Prostate gland (tissue), 2 donors: ENCODE results near the gene F12. TPM values are rescaled to one million over a fixed set of nuclear protein-coding genes. Genes with fewer than 3 reads are reported as not detected.

Experiments
- DNase-seq: peaks from one replicate; pipeline ENCODE4 v3.0.0-alpha.2; 2019; ENCODE audit warnings: low spot score
- H3K27ac ChIP-seq, 2 donors: fragments of 200-600 bp; sonication (generic); 2 replicates each; pipeline ENCODE4 v1.5.1; 2017 to 2019
- H3K27me3 ChIP-seq: fragments of 200-600 bp; sonication (generic); replicated peaks from 2 replicates; pipeline ENCODE4 v1.5.1; 2019; ENCODE audit not compliant: insufficient read depth
- H3K36me3 ChIP-seq, 2 donors: fragments of 200-600 bp; sonication (generic); 1 replicate in 1 of 2; 2 replicates in 1 of 2; pipeline versions ENCODE4 v1.5.1 to v1.8.1; 2017 to 2019
- H3K4me1 ChIP-seq: fragments of 200-600 bp; sonication (generic); replicated peaks from 2 replicates; pipeline ENCODE4 v1.5.1; 2019
- H3K4me3 ChIP-seq, 2 donors: fragments of 200-600 bp; sonication (generic); 2 replicates each; pipeline ENCODE4 v1.5.1; 2017 to 2019
- H3K9me3 ChIP-seq: fragments of 200-600 bp; sonication (generic); 2 replicates; pipeline ENCODE4 v1.5.1; 2017
- CTCF ChIP-seq, 4 experiments: fragments of 200-600 bp in 2 of 4; fragments of 450-650 bp in 2 of 4; sonication (generic) in 2 of 4; IDR thresholded peaks; 1 replicate in 3 of 4; 2 replicates in 1 of 4; pipeline ENCODE4 v1.5.1; 2016 to 2019; ENCODE audit warnings: antibody characterized with exemption in 4 of 4, mild to moderate bottlenecking in 2 of 4, moderate library complexity in 2 of 4
- POLR2A ChIP-seq: fragments of 450-650 bp; IDR thresholded peaks from one replicate; pipeline ENCODE4 v1.6.1; 2016; ENCODE audit warnings: antibody characterized with exemption, mild to moderate bottlenecking
- POLR2AphosphoS5 ChIP-seq: sonication (generic); formaldehyde crosslinking; IDR thresholded peaks from one replicate; pipeline ENCODE4 v1.6.1; 2017; ENCODE audit warnings: antibody characterized with exemption
- WGBS: methylation state at CpG from one replicate; pipeline ENCODE4 v1.1.5; 2018; 5-methylcytosine and 5-hydroxymethylcytosine counted together
- intact Hi-C: fragments of 100-400 bp; cut with DNase I; formaldehyde crosslinking; loops from one replicate; pipeline ENCODE4 v1.14.2; 2022
- total RNA-seq, 2 donors: library from RNA; depleted of rRNA; stranded (reverse); fragments of >200 nt; gene quantifications; one replicate each; pipeline ENCODE4 v1.1.0, GENCODE V29; 2016

Gene F12
- total RNA-seq, 2 donors from 2014 or later = 0.74 to 2.6 TPM

DNA sequence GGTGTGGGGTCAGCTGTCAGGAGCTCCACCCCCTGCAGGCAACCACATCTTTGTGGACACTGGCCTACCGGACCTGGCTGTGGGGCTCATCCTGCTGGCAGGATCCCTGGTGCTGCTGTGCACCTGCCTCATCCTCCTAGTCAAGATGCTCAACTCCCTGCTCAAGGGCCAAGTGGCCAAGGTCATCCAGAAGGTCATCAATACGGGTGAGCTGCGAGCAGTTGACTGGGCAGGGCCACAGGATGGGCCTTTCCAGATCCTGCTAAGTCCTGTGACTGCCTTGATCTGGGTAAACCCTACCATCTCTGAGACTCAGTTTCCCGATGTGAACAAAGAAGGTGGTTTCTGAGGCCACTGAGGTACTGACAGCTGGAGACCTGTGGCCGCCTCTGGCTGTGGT is 15.4 kb downstream of the F12 start:
- 90% methylated on average over 5 of the region's 5 CpGs for WGBS
- no peak for DNase-seq
- intact Hi-C loops = loop anchor here (5.0 kb wide), 1 partner anchor 108 kb away; no protein-coding TSS in a partner anchor
- Histone ChIP-seq H3K9me3 (no peaks in the 10 kb centered on the region), H3K4me1 (no peaks in the 10 kb centered on the region), H3K27me3 (no peaks in the 10 kb centered on the region), H3K4me3 (no peak overlapping the region), H3K36me3 (no peaks in the 10 kb centered on the region), H3K27ac (no peak overlapping the region)
- TF ChIP-seq CTCF (IDR thresholded peaks at IDR 0.05) (no peak), POLR2A (no peak), POLR2AphosphoS5 (no peak)

DNA sequence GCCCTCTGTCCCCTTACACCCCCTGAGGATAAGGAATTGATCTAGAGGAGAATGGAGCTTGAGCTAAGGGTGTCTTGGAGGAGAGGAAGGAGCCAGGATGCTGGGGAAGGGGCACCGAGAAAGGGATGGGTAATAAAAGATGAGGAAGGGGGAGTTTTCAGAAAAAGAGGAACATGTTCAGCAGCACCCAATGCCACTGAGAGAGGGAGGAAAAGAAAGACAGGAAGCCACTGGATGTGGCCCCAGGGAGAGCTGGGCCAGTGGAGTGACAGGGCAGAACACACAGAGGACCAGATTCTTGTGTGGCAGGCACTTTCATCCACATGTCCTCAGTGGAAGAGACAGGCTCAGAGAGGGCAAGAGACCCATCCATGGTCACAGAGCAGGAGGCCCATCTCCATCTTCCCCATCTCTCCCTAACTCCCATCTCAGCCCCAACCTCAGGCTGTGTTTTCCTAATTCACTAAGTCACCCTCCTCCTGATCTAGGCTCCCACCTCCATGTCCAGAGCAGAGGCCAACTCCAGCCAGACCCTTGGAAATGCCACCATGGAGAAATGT is 16.1 kb downstream of the F12 start:
- Histone ChIP-seq H3K9me3 (no peaks in the 10 kb centered on the region), H3K4me1 (no peaks in the 10 kb centered on the region), H3K4me3 (no peak overlapping the region), H3K27me3 (no peaks in the 10 kb centered on the region), H3K36me3 (no peaks in the 10 kb centered on the region), H3K27ac (no peak overlapping the region)
- 54% methylated on average over 1 of the region's 1 CpG for WGBS
- intact Hi-C loops = loop anchor here (5.0 kb wide), 1 partner anchor 109 kb away; no protein-coding TSS in a partner anchor
- TF ChIP-seq POLR2AphosphoS5 (no peak), CTCF (IDR thresholded peaks at IDR 0.05) (no peak), POLR2A (no peak)
- no peak for DNase-seq

DNA sequence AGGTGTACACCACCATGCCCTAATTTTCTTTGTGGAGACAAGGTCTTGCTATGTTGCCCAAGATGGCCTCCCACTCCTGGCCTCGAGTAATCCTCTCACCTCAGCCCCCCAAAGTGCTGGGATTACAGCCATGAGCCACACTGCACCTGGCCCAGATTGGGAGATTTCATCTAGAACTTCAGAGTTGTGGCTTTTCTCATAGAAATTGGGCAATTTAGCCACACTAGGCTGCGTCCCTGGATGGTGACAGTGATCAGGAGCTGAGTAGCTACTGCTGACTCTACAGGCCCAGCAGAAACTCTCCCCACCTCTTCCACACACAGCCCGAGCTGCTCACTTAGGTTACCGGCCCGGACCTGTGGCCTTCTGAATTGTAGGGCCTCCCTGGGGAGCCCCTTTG is 16.6 kb downstream of the F12 start:
- Histone ChIP-seq H3K4me3 (no peak overlapping the region), H3K9me3 (no peaks in the 10 kb centered on the region), H3K27ac (no peak overlapping the region), H3K27me3 (no peaks in the 10 kb centered on the region), H3K36me3 (no peaks in the 10 kb centered on the region), H3K4me1 (no peaks in the 10 kb centered on the region)
- TF ChIP-seq POLR2A = no peak
- TF ChIP-seq CTCF (IDR thresholded peaks at IDR 0.05) = no peak
- TF ChIP-seq POLR2AphosphoS5 = no peak
- 78% methylated on average over 5 of the region's 5 CpGs for WGBS
- intact Hi-C loops = loop anchor here (5.0 kb wide), 1 partner anchor 110 kb away; no protein-coding TSS in a partner anchor
- DNase-seq = no peak

- peak; percentile 82 for DNase-seq
- Histone ChIP-seq H3K27ac (peak overlapping the region; percentile 58 to 64), H3K4me3 (no peak overlapping the region), H3K27me3 (no peaks in the 10 kb centered on the region), H3K4me1 (no peaks in the 10 kb centered on the region), H3K36me3 (no peaks in the 10 kb centered on the region), H3K9me3 (no peaks in the 10 kb centered on the region)
- intact Hi-C loops = loop anchor here (2.0 to 5.0 kb wide), 2 partner anchors 64 to 112 kb away; no protein-coding TSS in a partner anchor
- peak; percentile 96 to 99 (median 97) for TF ChIP-seq CTCF (IDR thresholded peaks at IDR 0.05)
- peak; percentile 61 for TF ChIP-seq POLR2AphosphoS5
- no peak for TF ChIP-seq POLR2A
- WGBS = 22% methylated on average over 13 of the region's 13 CpGs
Measured at GRCh38 chr5:177390363-177391300, 18.7 kb downstream of the F12 start.
